Brain microvascular endothelial cell (primary cell): Measurements from ENCODE around the gene BET1.

ENCODE experiments used
- DNase-seq: peaks from one replicate; pipeline ENCODE4 v3.0.0-alpha.2; 2020
- H3K27ac ChIP-seq: fragments of 250-450 bp; sonication (Bioruptor Pico); 2 replicates; pipeline ENCODE4 v1.5.1; 2020; ENCODE audit warnings: mild to moderate bottlenecking, moderate library complexity
- H3K27me3 ChIP-seq: fragments of 250-450 bp; sonication (Bioruptor Pico); replicated peaks from 2 replicates; pipeline ENCODE4 v1.5.1; 2020; ENCODE audit warnings: mild to moderate bottlenecking
- H3K36me3 ChIP-seq: fragments of 250-450 bp; sonication (Bioruptor Pico); replicated peaks from 2 replicates; pipeline ENCODE4 v1.5.1; 2020; ENCODE audit warnings: mild to moderate bottlenecking
- H3K4me3 ChIP-seq: 2 replicates; pipeline ENCODE4 v1.5.1; 2011; ENCODE audit warnings: low read depth, mild to moderate bottlenecking, control low read depth, low read length, moderate library complexity
- CTCF ChIP-seq: IDR thresholded peaks from 2 replicates; pipeline ENCODE4 v1.5.1; 2011; ENCODE audit warnings: low read depth, mild to moderate bottlenecking, moderate library complexity, low read length, control low read depth, inconsistent platforms; ENCODE audit errors: missing control alignments
- in situ Hi-C: cut with HindIII; loops from 2 replicates; pipeline ENCODE4 v1.10.0; 2017; ENCODE audit warnings: low sequenced_read_pairs, low pct_ligation_motif_present

The BET1 gene

GRCh38 chr7:93992421-93993110, 11.6 kb downstream of the BET1 start:
- no peaks in the 10 kb centered on the region for H3K36me3 ChIP-seq
- H3K4me3 ChIP-seq = no peak overlapping the region
- no peak for TF ChIP-seq CTCF
- no peak overlapping the region for H3K27ac ChIP-seq
- in situ Hi-C loops = no loop called here
- no peaks in the 10 kb centered on the region for H3K27me3 ChIP-seq
- DNase-seq = no peak

DNA sequence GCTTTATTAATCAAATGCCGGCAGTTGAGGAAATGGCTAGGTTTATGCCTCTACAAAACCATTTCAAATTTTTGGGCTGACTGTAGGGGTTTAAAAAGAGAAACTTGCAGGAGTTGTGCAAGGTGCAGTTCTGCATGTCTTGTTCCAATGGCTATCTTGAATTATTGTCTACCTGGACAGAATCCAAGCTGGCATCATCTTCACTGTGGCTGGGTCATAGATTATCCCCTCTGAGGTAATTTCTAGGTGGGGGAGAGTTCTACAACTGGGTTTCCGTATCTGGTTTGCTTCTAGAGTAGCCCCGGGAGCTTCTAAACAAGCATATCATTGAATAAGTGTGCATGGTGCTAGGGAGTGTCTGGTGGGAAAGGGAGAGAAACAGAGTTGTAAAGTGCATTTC, 16.9 kb downstream of the BET1 start:
- no peak for TF ChIP-seq CTCF
- Histone ChIP-seq H3K4me3 (no peak overlapping the region), H3K27me3 (no peaks in the 10 kb centered on the region), H3K36me3 (no peaks in the 10 kb centered on the region), H3K27ac (no peak overlapping the region)
- in situ Hi-C loops = no loop called here
- no peak for DNase-seq

DNA sequence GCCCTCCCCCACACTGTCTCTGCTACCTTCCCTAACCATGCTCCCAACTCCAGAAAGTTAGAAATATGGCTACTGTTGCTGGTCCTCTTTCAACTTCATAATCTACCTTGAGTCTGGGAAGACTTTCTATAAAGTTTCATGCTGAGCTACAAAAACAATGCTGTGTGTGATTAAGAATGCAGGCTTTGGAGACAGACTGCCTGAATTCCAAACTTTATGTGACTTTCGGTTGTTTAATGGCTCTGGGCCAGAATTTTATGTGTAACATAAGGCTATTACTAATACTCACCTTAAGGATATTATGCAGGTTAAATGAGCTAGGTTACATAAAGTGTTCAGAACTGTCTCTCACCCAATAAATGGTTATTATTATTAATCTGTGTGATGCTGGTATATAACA, 19.1 kb downstream of the BET1 start:
- no peak overlapping the region for H3K27ac ChIP-seq
- TF ChIP-seq CTCF = no peak
- in situ Hi-C loops = no loop called here
- no peak overlapping the region for H3K4me3 ChIP-seq
- no peak for DNase-seq
- H3K36me3 ChIP-seq = no peaks in the 10 kb centered on the region
- no peaks in the 10 kb centered on the region for H3K27me3 ChIP-seq

DNA sequence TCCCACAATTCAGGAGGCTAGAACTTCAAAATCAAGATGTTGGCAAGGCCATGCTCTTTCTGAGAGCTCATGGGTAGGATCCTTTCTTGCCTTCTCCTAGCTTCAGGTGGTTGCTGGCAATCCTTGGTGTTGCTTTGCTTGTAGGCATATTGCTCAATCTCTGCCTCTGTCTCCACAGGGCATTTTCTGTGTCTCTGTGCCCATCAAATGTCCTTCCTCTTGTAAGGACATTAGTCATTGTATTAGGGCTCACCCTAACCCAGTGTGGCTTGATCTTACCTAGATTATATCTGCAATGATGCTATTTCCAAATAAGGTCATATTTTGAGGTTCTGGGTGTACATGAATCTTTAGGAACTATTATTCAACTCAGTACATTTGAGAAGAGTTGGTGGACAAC, 20.1 kb downstream of the BET1 start:
- TF ChIP-seq CTCF = no peak
- in situ Hi-C loops = no loop called here

GRCh38 chr7:93981480-93981874, 22.7 kb downstream of the BET1 start:
- no peak for DNase-seq
- H3K4me3 ChIP-seq = no peak overlapping the region
- TF ChIP-seq CTCF = no peak
- in situ Hi-C loops = no loop called here
- no peaks in the 10 kb centered on the region for H3K27me3 ChIP-seq
- no peaks in the 10 kb centered on the region for H3K36me3 ChIP-seq
- H3K27ac ChIP-seq = no peak overlapping the region

More for the DNA sequence above, 20.1 kb downstream of the BET1 start:
- H3K36me3 ChIP-seq = no peaks in the 10 kb centered on the region
- DNase-seq = no peak
- H3K4me3 ChIP-seq = no peak overlapping the region
- no peaks in the 10 kb centered on the region for H3K27me3 ChIP-seq
- no peak overlapping the region for H3K27ac ChIP-seq
